WI38 (cell line): Measurements from ENCODE around the gene FAM111A.

Source experiments
- H3K4me3 ChIP-seq: 2 replicates; pipeline ENCODE4 v1.5.1; 2011; ENCODE audit warnings: low read depth, mild to moderate bottlenecking, control low read depth, low read length
- CTCF ChIP-seq: IDR thresholded peaks from 2 replicates; pipeline ENCODE4 v1.5.1; 2012; ENCODE audit warnings: low read depth, mild to moderate bottlenecking, control low read depth, low read length

FAM111A gene

GRCh38 chr11:59178402-59178801 lies 35.7 kb downstream of the FAM111A start:
- no peak for TF ChIP-seq CTCF
- H3K4me3 ChIP-seq, result no peak overlapping the region

GRCh38 chr11:59179121-59179520 lies 36.5 kb downstream of the FAM111A start:
- no peak overlapping the region for H3K4me3 ChIP-seq
- no peak for TF ChIP-seq CTCF

- H3K4me3 ChIP-seq, result no peak overlapping the region
- no peak for TF ChIP-seq CTCF
Measured at GRCh38 chr11:59180168-59180776, 37.6 kb downstream of the FAM111A start.

GRCh38 chr11:59180907-59181306 lies 38.3 kb downstream of the FAM111A start:
- no peak for TF ChIP-seq CTCF

GRCh38 chr11:59181746-59182456 lies 39.2 kb downstream of the FAM111A start:
- TF ChIP-seq CTCF, result no peak
- no peak overlapping the region for H3K4me3 ChIP-seq

More at GRCh38 chr11:59180907-59181306, 38.3 kb downstream of the FAM111A start:
- no peak overlapping the region for H3K4me3 ChIP-seq

GRCh38 chr11:59182457-59183151 lies 39.9 kb downstream of the FAM111A start:
- no peak for TF ChIP-seq CTCF
- no peak overlapping the region for H3K4me3 ChIP-seq

- H3K4me3 ChIP-seq, result no peak overlapping the region
- TF ChIP-seq CTCF, result no peak
Measured at GRCh38 chr11:59183771-59184170, 41.1 kb downstream of the FAM111A start.
